Liver (tissue), 3 donors: Measurements from ENCODE around the gene CPNE1.

ENCODE experiments used
- EGR1 ChIP-seq, 2 donors: IDR thresholded peaks; 2 replicates each; pipeline ENCODE4 v1.6.1; 2016 to 2018; ENCODE audit warnings: antibody characterized with exemption in 2 of 2, low read depth in 2 of 2
- GABPA ChIP-seq, 2 donors: IDR thresholded peaks in 1 of 2; conservative IDR thresholded peaks in 1 of 2; 2 replicates each; pipeline ENCODE4 v1.6.1; 2016; ENCODE audit warnings: antibody characterized with exemption in 2 of 2, mild to moderate bottlenecking in 1 of 2, moderate library complexity in 1 of 2
- JUND ChIP-seq, 2 donors: IDR thresholded peaks; 2 replicates each; pipeline ENCODE4 v1.6.1; 2016; ENCODE audit warnings: antibody characterized with exemption in 2 of 2
- RAD21 ChIP-seq, 2 donors: IDR thresholded peaks; 2 replicates each; pipeline ENCODE4 v1.6.1; 2016; ENCODE audit warnings: antibody characterized with exemption in 2 of 2, mild to moderate bottlenecking in 2 of 2
- RXRA ChIP-seq, 2 donors: IDR thresholded peaks; 2 replicates each; pipeline ENCODE4 v1.6.1; 2017 to 2018; ENCODE audit warnings: antibody characterized with exemption in 2 of 2, mild to moderate bottlenecking in 1 of 2
- SP1 ChIP-seq: IDR thresholded peaks from 2 replicates; pipeline ENCODE4 v1.6.1; 2018; ENCODE audit warnings: antibody characterized with exemption, mild to moderate bottlenecking
- TAF1 ChIP-seq: conservative IDR thresholded peaks from 2 replicates; pipeline ENCODE4 v1.6.1; 2016; ENCODE audit warnings: antibody characterized with exemption, mild to moderate bottlenecking
- YY1 ChIP-seq: IDR thresholded peaks from 2 replicates; pipeline ENCODE4 v1.6.1; 2016; ENCODE audit warnings: antibody characterized with exemption, mild to moderate bottlenecking
- TF ChIP-seq, protein P1 (sequence below): fragments of 150-350 bp; IDR thresholded peaks from 2 replicates; pipeline ENCODE4 v1.5.1; 2017; ENCODE audit warnings: improper control_type of control experiment, low read depth, low read length; ENCODE audit not compliant: missing input control
- TF ChIP-seq, protein P2 (sequence below): IDR thresholded peaks from 2 replicates; pipeline ENCODE4 v1.6.1; 2016; ENCODE audit warnings: antibody characterized with exemption, mild to moderate bottlenecking
- TF ChIP-seq, protein P3 (sequence below): IDR thresholded peaks from 2 replicates; pipeline ENCODE4 v1.6.1; 2016; ENCODE audit warnings: antibody characterized with exemption
- TF ChIP-seq, protein P4 (sequence below): IDR thresholded peaks from 2 replicates; pipeline ENCODE4 v1.6.1; 2016; ENCODE audit warnings: antibody characterized with exemption
- TF ChIP-seq, protein P5 (sequence below): IDR thresholded peaks from 2 replicates; pipeline ENCODE4 v1.6.1; 2016; ENCODE audit warnings: antibody characterized with exemption
- donor health status: healthy.
- donor health status: healthy.

DNA sequence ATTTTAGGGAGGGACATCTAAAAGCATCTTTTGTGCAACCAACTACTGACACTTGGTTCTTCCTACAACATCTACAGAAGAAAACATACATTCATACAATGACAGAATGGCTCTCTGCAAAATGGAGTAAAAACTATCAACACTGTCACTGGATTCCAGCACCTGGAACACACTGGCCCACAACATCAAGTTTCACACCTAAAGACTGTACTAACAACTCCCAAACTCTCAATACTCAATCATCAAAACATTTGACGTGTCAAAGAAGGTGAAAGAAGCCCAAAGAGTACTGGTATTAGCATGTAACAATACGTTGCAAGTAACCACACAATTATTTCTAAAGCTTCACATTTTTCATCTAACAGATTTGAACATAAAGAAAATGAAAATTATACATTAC lies 2.1 kb downstream of the CPNE1 start:
- TF ChIP-seq, protein P1, sequence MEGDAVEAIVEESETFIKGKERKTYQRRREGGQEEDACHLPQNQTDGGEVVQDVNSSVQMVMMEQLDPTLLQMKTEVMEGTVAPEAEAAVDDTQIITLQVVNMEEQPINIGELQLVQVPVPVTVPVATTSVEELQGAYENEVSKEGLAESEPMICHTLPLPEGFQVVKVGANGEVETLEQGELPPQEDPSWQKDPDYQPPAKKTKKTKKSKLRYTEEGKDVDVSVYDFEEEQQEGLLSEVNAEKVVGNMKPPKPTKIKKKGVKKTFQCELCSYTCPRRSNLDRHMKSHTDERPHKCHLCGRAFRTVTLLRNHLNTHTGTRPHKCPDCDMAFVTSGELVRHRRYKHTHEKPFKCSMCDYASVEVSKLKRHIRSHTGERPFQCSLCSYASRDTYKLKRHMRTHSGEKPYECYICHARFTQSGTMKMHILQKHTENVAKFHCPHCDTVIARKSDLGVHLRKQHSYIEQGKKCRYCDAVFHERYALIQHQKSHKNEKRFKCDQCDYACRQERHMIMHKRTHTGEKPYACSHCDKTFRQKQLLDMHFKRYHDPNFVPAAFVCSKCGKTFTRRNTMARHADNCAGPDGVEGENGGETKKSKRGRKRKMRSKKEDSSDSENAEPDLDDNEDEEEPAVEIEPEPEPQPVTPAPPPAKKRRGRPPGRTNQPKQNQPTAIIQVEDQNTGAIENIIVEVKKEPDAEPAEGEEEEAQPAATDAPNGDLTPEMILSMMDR = no peak
- no peak for TF ChIP-seq EGR1 (IDR thresholded peaks at IDR 0.05; ENCODE audit: low read depth in 2 of 2)
- TF ChIP-seq YY1 = no peak
- TF ChIP-seq, protein P2, sequence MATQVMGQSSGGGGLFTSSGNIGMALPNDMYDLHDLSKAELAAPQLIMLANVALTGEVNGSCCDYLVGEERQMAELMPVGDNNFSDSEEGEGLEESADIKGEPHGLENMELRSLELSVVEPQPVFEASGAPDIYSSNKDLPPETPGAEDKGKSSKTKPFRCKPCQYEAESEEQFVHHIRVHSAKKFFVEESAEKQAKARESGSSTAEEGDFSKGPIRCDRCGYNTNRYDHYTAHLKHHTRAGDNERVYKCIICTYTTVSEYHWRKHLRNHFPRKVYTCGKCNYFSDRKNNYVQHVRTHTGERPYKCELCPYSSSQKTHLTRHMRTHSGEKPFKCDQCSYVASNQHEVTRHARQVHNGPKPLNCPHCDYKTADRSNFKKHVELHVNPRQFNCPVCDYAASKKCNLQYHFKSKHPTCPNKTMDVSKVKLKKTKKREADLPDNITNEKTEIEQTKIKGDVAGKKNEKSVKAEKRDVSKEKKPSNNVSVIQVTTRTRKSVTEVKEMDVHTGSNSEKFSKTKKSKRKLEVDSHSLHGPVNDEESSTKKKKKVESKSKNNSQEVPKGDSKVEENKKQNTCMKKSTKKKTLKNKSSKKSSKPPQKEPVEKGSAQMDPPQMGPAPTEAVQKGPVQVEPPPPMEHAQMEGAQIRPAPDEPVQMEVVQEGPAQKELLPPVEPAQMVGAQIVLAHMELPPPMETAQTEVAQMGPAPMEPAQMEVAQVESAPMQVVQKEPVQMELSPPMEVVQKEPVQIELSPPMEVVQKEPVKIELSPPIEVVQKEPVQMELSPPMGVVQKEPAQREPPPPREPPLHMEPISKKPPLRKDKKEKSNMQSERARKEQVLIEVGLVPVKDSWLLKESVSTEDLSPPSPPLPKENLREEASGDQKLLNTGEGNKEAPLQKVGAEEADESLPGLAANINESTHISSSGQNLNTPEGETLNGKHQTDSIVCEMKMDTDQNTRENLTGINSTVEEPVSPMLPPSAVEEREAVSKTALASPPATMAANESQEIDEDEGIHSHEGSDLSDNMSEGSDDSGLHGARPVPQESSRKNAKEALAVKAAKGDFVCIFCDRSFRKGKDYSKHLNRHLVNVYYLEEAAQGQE = no peak
- no peak for TF ChIP-seq RAD21 (IDR thresholded peaks at IDR 0.05)
- no peak for TF ChIP-seq JUND (IDR thresholded peaks at IDR 0.05)
- TF ChIP-seq, protein P3, sequence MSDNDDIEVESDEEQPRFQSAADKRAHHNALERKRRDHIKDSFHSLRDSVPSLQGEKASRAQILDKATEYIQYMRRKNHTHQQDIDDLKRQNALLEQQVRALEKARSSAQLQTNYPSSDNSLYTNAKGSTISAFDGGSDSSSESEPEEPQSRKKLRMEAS = no peak
- TF ChIP-seq GABPA (IDR thresholded peaks at IDR 0.05 in 1 of 2, conservative IDR thresholded peaks at IDR 0.05 in 1 of 2) = no peak
- no peak for TF ChIP-seq SP1
- no peak for TF ChIP-seq TAF1
- TF ChIP-seq, protein P4, sequence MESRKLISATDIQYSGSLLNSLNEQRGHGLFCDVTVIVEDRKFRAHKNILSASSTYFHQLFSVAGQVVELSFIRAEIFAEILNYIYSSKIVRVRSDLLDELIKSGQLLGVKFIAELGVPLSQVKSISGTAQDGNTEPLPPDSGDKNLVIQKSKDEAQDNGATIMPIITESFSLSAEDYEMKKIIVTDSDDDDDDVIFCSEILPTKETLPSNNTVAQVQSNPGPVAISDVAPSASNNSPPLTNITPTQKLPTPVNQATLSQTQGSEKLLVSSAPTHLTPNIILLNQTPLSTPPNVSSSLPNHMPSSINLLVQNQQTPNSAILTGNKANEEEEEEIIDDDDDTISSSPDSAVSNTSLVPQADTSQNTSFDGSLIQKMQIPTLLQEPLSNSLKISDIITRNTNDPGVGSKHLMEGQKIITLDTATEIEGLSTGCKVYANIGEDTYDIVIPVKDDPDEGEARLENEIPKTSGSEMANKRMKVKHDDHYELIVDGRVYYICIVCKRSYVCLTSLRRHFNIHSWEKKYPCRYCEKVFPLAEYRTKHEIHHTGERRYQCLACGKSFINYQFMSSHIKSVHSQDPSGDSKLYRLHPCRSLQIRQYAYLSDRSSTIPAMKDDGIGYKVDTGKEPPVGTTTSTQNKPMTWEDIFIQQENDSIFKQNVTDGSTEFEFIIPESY = no peak
- TF ChIP-seq, protein P5, sequence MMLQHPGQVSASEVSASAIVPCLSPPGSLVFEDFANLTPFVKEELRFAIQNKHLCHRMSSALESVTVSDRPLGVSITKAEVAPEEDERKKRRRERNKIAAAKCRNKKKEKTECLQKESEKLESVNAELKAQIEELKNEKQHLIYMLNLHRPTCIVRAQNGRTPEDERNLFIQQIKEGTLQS = no peak
- no peak for TF ChIP-seq RXRA (IDR thresholded peaks at IDR 0.05)
